ENCODE data around the gene NINJ1.

GRCh38 chr9:93093127-93093876 is 40.7 kb downstream of the NINJ1 start:
- TF ChIP-seq, protein P1, sequence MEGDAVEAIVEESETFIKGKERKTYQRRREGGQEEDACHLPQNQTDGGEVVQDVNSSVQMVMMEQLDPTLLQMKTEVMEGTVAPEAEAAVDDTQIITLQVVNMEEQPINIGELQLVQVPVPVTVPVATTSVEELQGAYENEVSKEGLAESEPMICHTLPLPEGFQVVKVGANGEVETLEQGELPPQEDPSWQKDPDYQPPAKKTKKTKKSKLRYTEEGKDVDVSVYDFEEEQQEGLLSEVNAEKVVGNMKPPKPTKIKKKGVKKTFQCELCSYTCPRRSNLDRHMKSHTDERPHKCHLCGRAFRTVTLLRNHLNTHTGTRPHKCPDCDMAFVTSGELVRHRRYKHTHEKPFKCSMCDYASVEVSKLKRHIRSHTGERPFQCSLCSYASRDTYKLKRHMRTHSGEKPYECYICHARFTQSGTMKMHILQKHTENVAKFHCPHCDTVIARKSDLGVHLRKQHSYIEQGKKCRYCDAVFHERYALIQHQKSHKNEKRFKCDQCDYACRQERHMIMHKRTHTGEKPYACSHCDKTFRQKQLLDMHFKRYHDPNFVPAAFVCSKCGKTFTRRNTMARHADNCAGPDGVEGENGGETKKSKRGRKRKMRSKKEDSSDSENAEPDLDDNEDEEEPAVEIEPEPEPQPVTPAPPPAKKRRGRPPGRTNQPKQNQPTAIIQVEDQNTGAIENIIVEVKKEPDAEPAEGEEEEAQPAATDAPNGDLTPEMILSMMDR (IDR thresholded peaks at IDR 0.05), result no peak
- TF ChIP-seq POLR2A (IDR thresholded peaks at IDR 0.05), result no peak

Data from Peyer's patch (tissue), 4 donors.